COLO829 (cell line): ENCODE results near the gene GCK.

Experiments
- DNase-seq: peaks from one replicate; pipeline ENCODE4 v3.0.0; 2012; ENCODE audit warnings: low spot score

Gene GCK

DNA sequence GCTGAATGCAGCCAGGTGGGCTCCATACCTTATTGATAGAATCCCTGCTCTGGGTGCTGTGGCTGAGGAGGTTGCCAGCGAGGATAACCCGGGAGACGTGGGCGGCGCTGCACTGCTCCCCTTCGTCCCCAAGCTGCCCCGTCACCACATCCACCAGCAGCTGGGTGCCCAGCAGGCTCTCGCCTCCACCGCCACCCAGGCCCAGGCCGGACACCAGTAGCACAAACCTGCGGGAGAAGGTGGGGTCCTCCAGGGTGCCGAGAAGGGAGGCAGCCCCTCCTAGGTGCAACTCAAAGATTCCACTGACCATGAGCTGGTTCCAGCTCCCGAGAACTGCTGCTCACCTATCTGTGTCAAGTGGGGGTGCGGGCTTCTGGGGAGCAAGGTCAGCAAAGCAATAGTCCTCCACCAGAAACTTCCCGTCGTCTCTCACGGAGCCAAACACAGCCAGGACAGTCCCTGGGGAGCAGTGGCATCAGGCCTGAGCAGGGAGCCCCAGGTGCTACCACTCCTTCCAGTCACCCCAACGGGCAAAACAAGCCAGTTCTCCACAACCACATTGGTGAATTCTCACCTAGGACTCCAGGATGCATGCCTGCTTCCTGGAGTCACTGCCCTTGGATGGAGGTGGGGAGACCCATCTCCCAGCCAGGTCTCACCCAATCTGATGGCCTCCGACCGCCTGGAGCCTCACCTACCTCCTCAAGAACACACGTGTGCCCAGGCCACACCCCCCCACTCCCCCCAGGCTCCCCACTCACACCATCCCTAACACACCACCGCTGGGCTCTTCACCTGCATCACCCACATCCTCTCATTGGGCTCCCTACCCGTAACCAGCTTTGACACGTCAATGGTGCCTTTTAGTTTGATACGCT, 72.2 kb downstream of the GCK start:
- no peak for DNase-seq

DNA sequence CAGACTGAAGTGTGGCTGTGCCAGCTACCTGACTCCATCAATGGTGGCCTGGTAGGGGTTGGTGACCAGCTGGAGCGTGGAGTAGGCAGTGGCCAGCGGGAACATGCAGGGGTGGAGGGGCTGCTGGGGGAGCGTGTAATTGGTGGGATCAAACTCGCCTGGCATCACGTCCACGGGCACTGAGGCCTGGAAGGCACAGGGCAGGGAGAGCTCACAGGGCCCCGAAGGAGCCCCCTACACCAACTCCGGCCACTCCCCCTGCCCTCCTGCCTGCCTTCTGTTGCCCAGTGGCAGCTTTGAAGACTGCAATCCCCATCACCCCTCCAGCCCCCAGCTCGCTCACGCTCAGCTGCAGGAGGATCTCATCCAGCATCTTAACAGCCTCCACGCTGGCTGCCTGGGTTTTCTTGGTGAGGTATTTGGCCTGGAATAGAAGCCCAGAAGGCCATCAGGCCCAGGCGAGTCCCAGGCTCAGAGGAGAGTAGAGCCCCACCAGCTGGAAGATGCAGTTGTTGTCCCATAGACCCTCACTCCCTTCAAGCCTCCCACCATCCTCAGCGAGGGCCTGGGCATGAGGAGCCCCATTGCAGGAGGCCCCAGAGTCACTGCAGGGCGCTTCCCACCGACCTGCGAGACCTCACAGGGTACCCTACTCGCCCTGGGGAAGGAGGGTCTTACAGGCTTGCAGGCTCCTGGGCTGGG, 73.0 kb downstream of the GCK start:
- DNase-seq: no peak

- no peak for DNase-seq
These were observed 74.5 kb downstream of the GCK start for GRCh38 chr7:44114586-44115310.

DNA sequence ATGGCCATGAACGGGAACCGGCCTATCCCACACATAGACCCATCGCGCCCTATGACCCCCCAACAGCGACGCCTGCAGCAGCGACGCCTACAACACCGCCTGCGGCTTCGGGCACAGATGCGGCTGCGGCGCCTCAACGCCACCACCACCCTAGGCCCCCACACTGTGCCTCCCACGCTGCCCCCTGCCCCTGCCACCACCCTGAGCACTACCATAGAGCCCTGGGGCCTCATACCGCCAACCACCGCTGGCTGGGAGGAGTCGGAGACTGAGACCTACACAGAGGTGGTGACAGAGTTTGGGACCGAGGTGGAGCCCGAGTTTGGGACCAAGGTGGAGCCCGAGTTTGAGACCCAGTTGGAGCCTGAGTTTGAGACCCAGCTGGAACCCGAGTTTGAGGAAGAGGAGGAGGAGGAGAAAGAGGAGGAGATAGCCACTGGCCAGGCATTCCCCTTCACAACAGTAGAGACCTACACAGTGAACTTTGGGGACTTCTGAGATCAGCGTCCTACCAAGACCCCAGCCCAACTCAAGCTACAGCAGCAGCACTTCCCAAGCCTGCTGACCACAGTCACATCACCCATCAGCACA, 75.4 kb downstream of the GCK start:
- DNase-seq: no peak

- DNase-seq: no peak
These were observed 76.1 kb downstream of the GCK start for GRCh38 chr7:44112997-44113763.

GRCh38 chr7:44112231-44112996, 76.8 kb downstream of the GCK start:
- DNase-seq: no peak

GRCh38 chr7:44111761-44112160, 77.5 kb downstream of the GCK start:
- DNase-seq: no peak

- no peak for DNase-seq
These were observed 78.3 kb downstream of the GCK start for GRCh38 chr7:44110719-44111635.

- DNase-seq: no peak
These were observed 79.2 kb downstream of the GCK start for GRCh38 chr7:44109991-44110390.

DNA sequence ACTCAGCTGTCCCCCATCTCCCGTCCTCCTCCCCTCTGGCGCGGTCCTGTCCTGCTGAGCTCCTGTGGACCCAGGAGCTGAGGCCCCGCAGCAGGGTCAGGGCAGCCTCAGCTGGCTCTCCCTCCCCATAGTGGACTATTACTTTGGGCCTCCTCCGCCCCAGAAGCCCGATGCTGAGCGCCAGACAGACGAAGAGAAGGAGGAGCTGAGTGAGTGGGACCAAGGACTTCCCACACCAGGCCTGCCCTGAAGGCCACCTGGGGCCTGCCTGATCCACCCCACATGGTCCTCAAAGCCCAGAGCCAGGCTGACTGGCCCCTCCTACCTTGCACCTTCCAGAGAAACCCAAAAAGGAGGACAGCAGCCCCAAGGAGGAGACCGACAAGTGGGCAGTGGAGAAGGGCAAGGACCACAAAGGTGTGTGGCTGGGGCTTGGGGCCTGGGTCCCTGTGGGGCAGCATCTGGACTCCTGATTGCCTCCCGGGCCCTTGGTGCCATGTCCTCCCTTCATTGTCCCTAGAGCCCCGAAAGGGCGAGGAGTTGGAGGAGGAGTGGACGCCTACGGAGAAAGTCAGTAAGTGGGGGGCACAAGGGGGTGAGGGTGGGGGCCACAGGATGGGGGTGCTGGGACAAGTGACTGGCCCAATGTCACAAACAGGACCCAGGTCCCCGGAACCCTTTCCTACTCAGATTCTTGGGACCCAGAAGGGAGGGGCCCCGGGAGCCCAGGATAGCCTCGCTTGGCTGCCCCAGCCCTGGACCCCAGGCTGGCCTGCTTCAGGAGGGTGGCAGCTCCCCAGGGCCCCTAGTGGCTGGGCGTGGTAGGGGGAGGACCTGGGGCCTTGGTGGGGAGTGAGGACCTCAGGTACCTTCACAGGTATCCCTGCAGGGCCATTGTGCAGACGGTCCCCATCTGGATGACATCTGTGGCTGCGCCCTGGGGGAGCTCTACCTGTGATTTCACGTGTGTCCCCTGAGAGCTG, 80.2 kb downstream of the GCK start:
- DNase-seq: no peak

- DNase-seq: no peak
These were observed 81.1 kb downstream of the GCK start for GRCh38 chr7:44107961-44108767.

DNA sequence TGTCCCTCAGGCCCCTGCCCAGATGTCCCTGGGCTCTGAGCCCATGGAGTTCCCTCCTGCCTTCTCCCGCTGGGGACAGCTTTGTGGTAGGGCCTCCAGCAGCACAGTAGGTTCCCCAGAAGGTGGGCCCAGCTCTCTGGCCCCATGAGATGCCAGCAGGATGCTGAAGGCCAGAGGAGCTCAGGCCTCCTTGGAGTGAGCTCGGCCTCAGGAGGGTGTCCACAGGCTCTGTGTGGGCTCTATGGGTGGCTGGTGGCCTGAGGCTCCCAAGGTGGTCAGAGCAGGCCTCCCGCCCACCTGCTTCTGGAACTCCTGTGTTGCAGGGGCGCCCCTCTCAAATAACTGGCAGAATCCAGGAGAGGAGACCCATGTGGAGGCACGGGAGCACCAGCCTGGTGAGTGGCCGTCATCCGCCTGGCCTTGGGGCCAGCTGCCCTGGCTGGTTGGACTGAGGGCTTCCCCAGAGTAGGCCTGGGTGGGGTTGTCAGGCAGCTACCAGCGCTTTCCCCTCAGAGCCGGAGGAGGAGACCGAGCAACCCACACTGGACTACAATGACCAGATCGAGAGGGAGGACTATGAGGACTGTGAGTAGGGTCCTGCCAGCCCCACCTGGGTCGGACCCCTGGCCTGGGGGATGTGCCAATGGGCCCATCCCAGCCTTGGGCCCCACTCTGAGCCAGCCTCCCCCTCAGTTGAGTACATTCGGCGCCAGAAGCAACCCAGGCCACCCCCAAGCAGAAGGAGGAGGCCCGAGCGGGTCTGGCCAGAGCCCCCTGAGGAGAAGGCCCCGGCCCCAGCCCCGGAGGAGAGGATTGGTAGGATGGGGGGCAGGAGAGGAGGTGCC, 81.9 kb downstream of the GCK start:
- no peak for DNase-seq

DNA sequence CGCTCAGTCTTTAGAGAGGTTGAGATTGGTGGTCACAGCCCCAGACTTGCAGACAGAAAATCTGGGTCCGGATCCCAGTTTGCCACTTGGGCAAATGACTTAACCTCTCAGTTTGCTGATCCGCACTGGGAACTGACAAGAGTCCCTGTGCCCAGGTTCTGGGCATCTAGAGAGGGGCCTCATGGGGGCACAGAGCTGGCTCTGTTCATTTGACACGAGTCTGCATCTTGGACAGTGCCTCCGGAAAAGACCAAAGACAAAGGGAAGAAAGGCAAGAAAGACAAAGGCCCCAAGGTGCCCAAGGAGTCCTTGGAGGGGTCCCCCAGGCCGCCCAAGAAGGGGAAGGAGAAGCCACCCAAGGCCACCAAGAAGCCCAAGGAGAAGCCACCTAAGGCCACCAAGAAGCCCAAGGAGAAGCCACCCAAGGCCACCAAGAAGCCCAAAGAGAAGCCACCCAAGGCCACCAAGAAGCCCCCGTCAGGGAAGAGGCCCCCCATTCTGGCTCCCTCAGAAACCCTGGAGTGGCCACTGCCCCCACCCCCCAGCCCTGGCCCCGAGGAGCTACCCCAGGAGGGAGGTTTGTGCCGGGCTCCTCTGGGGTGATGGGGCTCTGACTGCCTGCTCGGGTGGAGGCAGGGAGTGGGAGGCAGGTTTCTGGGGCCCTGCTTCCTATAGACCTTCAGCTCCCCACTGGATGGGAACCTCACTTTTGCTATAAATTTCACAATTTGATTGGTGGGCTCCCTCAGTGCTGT, 82.8 kb downstream of the GCK start:
- DNase-seq: no peak

GRCh38 chr7:44105832-44106231, 83.4 kb downstream of the GCK start:
- DNase-seq: no peak

GRCh38 chr7:44104860-44105771, 84.1 kb downstream of the GCK start:
- DNase-seq: no peak
